Activated CD8-positive, alpha-beta memory T cell treated with anti-CD3 and anti-CD28 coated beads for 24 hours (primary cell): ENCODE data around the gene GNL3L.
"Not testable (repeated sequence)": the region's sequence is repeated elsewhere in the genome, so short reads cannot be mapped to it uniquely, and the experiment has no call there.

Source experiments
- DNase-seq: peaks from one replicate; pipeline ENCODE4 v3.0.0-alpha.2; 2020

Gene GNL3L, protein sequence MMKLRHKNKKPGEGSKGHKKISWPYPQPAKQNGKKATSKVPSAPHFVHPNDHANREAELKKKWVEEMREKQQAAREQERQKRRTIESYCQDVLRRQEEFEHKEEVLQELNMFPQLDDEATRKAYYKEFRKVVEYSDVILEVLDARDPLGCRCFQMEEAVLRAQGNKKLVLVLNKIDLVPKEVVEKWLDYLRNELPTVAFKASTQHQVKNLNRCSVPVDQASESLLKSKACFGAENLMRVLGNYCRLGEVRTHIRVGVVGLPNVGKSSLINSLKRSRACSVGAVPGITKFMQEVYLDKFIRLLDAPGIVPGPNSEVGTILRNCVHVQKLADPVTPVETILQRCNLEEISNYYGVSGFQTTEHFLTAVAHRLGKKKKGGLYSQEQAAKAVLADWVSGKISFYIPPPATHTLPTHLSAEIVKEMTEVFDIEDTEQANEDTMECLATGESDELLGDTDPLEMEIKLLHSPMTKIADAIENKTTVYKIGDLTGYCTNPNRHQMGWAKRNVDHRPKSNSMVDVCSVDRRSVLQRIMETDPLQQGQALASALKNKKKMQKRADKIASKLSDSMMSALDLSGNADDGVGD

DNA sequence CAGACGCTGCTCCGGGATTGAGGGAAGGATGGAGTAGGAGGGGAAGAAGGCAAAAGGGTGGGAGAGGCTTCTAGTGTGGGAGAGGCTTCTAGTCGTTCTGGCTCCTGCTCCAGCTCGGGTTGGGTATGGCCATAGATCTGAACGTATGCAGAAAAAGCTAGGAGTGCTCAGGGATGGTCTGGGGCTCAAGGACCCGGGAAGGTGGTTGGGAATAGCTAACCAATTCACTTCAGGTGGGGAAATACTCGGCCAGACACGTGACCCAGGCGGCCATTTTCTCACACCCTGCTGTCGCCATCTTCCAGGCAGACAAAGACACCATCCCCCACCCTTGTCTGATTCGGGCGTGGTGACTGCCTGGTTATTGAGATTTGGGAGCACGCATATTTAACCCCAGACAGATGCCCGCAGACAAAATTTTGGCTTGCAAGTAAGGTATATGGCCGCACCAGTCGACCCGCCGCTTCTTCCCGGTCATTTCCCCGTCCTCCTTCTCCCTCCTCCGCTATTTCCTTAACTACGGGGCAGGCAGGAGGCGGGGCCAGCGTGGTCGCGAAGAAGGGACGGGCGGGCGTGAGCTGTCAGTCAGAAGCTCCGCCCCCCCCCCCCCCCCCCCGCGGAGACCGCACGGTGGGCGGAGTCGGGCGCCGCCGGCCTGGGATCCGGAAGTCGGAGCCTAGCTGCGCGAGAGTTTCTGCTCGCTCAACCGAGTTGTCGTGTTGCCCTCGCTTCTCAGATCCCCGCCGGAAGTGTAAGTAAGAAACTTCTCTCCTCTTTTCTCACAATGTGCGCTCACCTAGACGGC lies at the start of gene GNL3L:
TSS of gene GNL3L (plus strand) at position 668 of the 805 bp plus-strand sequence. CDS start 2,348 bp downstream, outside the sequence.
- DNase-seq, result peak; percentile 89

DNA sequence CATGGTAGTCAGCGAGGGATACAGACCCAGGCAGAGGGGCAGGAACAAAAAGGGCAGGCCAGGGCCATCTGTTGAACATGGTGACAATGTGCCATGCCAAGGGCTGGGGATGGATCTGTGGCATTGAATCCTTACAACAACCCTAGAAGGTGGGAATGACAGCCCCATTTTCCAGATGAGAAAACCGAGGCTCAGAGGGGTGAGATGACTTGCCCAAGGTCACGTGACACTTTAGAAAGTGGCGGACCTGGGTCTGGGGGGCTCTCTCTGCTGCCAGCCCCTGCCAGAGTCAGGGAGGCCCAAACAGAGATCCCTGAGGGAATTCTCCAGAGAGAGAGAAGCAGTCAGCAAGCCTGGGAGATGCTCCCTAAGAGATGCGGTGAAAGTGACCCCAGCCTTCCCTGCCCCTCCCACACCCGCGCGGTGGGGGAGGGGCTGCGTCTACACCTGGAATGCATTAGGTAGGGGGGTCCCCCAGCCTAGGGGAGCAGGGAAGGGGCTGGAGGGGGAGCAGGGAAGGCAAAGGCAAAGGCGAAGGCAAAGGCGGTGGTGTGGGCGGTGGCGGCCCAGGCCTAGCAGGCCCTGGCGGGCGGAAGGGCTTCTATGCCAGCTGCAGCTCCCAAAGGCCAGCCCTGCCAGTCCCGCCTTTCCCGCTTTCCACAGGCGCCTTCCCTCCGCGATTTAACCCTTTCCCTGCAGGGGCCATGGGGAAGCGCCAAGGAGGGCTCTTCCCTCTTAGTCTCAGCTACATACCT lies 47.0 kb upstream of the GNL3L start:
- no peak for DNase-seq

DNA sequence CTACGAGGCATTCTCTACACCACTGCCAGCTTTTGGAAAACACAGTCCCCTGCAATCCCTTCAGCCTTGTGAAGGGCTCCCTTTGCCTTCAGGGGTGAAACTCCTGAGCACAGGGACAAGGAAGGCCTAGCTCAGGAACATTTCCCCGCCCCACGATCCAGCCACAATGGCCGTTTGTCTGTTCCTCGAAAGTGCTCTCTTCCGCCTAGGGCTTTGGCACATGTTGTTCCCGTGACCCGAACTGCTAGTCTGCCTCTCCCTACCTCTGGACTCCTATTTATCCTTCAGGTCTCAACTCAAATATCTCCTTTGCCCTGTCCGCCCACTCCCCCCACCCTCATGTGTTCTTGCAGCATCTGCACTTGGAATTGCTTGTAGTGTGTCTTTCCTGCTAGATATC lies 46.1 kb upstream of the GNL3L start:
- no peak for DNase-seq

DNA sequence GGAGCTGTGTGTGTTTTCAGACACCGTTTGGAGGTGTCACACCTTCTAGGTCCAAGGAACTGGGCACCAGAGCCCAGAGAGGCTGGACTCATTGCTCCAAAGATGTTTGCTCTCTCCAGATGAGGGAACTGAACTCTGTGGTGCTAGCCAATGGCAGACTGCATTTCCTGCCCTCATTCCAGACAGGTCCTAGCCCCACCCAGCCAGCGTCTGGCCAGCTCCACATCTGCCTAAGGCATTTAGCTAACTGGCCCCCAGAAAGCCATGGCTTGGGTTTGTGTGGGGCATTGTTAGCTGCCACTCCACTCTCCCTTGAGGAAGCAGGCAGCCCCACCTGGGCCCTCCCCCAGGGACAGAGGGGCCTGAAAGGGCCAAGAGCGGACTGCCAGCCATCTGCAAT lies 45.4 kb upstream of the GNL3L start:
- no peak for DNase-seq

DNA sequence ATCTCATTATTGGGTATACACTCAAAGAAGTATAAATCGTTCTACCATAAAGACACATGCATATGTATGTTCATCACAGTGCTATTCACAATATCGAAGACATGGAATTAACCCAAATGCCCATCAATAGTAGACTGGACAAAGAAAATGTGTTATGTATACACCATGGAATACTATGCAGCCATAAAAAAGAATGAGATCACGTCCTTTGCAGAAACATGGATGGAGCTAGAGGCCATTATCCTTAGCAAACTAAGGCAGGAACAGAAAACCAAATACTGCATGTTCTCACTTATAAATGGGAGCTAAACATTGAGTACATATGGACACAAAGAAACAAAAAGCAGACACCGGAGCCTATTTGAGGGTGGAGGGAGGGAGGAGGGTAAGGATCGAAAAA lies 40.2 kb upstream of the GNL3L start:
- not testable (repeated sequence) for DNase-seq

DNA sequence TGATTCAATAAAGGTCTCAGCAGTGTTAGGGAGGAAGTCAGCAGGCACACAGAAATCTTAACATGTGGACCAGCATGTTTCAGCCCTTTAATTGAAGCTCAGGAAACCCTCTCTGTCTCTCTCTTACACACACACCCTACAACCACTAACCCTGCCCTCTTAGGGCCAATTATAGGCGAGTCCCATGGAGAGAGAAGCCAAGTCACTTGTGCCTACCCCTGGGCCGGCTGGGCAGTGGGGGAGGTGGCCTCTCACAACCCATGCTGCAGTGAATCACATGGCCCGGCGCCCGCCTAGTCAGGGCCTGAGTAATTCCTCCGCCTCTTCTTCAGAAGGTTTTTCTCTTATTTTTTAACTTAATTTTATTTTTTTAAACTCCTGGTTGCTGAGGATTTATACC lies 37.7 kb upstream of the GNL3L start:
- no peak for DNase-seq

DNA sequence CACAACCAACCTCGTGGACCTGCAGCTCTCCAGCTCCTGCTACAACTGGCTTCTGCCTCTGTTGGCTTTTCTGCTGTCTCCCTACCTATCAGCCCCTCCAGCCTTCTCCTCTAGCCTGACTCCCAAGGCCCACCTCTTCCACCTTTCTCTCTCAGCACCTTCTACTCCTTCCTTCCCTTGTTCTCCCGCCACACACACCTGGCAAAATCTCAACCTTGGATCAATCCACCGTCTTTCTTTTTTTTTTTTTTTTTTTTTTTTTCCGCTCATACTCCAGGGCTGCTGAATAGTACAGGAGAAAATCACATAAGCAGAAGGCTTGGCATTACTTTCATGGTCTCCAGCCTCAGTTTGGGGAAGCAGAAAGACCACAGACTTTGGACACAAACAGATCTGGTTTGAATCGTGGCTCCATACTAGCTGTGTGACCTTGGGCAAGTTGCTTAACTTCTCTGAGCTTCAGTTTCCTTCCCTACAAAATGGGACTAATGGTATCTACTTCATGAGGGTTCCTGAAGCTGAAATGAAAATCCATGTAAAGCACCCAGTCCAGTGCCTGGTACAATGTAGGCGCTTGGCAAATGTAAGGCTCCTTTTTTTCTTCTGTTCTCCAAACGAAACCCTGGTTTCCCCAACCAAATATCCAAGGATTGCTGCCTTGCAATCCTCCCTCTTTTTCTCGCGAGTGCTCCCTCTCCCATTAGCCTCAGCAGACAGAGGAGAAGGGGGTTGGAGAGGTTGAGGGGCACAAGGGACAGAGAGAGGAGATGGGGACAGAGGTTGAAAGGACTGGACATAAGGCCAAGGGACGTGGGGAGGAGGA lies 35.6 kb upstream of the GNL3L start:
- no peak for DNase-seq

DNA sequence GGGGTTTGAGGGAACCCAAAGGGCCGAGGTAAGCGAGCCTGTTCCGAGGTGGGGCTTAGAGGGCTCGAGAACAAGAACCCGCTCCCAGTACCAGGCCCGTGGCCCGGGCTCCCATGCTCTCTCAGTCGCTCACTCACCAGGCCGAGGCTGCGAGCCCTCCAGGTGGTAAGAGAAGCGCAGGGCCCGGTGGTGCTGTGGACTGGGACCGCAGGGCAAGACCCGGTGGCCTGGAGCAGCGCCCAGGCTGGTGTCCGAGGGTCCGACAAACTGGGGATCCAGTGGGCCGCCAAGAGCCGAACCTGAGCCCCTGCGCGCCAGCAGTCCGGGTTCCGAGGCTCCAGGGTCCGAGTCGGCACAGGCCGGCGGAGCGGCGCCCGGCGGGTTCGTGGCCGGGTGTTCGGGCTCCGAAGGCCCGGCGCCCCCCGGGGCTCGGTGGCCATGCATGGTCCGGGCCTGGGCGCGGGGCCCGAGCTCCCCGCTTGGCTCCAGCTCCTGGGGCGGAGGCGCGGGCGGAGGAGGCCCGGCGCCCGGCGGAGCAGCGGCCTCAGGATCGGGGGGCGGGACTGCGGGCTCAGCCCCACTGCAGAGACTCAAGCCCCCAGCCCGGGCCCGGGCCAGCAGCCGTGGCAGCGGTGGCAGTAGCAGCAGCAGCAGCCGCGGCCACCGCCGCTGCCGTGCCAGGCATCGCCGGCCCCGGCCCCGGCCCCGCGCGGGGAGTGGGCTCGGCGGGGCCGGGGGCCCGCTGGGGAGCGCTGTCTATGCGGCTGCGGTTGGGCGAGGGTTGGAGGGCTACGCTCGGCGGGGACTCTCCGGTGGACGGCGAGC lies 34.8 kb upstream of the GNL3L start:
- DNase-seq, result no peak

DNA sequence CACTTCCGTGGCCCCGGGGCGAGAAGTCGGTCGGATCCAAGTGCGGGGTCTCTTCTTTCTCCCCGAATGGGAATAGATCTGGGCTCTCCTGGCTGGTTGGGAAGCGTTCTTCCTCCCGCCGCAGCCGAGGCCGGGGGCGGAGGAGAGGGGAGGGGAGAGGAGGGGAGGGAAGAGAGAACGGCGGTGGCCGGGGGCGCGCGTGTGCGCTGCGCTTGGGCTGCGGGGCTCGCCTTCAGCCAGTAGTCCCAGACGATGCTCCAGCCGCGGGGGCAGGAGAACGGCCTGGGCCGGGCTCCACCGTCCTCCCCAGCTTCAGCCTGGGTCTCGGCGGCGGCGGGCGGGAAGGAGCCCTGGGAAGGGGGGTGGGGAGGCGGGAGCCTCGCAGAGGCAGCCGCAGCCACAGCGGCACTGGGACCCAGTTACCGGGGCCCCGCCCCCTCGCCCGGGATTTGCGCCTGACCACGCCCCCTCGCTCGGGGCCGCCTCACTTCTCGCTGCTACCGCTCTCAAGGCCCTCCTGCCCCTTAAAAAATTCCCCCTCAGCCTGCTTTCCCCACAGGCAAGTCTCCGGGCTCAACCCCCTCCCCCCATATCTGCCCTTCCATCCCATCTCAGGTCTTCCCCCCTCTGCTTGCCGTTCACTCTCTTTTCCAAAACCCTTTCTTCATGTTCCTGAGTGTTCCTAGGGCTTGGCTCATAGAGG lies 34.1 kb upstream of the GNL3L start, which contains the start of gene FGD1:
TSS of gene FGD1 (minus strand) at position 421 of the 703 bp plus-strand sequence. CDS start 802 bp downstream, outside the sequence.
- DNase-seq, result peak; percentile 71

DNA sequence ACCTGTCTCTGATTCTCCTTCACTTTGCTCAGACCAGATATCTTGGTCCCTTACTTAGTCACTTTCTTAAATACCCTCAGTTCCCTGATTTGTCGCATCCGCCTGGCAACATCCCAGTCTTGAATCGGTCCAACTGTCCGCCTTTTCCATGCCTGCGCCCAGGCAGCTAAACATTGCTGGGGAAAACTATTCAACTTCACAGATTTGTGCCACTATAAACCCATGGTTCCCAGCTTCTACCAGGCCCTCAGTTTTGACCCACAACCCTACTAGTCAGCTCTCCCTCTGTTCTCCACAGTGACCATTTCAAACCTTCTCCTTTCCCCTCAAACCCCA lies 33.5 kb upstream of the GNL3L start:
- no peak for DNase-seq

DNA sequence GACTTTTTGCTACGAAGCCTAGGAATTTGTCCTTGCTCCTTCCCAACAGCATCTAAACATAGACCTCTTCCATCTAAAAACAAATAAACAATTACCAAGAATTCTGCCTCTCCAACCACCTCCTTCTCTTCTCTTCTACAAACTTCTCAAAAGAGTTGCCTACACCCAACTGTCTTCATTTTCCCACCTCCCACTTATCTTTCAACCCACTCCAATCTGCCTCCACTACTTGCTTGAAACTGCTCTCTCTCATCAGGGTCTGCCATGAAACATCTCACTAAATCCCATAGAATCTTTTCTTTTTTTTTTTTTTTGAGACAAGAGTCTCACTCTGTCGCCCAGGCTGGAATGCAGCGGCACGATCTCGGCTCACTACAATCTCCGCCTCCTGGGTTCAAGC lies 33.1 kb upstream of the GNL3L start:
- no peak for DNase-seq

DNA sequence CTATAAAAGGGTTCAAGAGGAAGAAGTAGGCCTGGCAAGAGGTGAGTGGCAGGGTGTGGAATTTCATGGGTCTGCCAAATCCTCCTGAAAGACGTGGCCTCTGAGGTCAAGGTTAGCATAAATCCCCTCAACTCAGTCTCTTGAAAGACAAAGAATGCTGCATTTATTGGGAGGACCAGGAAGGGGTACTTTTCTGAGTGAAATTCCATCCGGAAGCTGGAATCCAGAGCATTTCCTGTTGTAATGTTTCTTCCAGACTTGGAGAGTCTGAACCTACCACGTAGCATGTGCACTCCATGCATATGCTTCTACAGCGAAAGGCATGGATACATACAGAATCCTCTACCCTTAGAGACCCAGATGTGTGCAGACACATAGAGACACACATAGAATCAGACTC lies 20.6 kb upstream of the GNL3L start:
- DNase-seq, result no peak

DNA sequence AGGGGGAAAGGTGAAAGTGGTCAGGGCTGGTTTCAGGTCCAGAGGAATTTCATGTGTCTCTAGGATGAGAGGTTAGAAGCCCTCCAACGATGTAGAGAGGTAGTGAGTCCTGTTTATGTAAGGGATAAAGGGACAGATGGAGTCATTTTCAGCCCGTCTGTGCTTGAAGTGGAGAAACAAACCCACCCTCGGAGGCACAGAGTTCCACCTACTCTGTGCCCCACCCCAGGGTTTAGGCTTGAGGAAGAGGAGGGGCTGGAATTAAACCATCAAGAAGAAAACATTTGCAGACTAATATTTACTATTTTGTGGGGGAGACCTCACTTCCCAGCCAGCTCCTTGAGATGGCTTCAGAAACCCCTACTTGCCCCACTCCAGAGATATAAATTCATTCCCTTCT lies 868 bp upstream of the GNL3L start:
- DNase-seq, result no peak

DNA sequence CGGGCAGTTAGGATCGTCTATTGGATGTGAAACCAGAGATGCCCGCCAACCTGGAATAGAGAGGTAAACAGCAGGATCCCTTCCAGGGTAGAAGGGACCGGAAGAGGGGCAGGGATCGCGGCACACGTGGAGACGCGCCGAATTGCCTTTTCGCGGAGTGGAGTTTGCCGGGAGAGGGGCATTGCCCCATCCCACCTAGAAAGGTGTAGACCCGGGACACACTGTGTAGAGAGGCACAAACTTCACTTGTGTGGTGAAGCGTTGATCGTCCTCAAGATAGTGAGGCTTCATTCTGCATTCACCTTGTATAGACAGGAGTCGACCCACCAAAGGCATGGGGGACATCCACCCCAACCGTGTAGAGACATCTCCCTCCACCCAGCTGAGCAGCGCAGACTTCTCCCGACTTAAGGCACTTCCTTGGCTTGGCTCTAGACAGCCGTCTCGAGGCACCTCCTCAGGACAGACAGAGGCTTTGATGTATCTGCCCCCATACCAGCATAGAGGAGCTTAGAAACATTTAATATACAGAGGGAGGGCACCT lies 410 bp downstream of the GNL3L start:
- DNase-seq, result no peak

DNA sequence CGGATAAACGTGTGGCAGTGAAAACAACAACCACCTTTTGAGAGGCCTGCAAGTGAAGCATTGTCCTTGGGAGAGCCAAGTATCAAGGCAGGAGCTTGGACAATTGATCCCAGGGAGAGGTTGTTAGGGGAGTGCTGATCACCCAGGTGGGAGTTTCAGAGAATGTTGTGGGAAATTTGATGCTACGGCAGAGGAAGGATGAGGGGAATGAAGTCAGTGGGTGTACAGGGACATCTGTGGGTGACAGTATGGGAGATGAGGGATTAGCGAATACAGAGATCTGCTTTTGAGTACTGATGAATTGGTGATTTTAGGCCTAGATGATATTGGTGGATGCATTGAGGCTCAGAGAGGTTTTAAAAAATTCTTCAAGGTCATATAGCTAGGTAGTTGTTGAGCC lies 4.3 kb downstream of the GNL3L start:
- no peak for DNase-seq

DNA sequence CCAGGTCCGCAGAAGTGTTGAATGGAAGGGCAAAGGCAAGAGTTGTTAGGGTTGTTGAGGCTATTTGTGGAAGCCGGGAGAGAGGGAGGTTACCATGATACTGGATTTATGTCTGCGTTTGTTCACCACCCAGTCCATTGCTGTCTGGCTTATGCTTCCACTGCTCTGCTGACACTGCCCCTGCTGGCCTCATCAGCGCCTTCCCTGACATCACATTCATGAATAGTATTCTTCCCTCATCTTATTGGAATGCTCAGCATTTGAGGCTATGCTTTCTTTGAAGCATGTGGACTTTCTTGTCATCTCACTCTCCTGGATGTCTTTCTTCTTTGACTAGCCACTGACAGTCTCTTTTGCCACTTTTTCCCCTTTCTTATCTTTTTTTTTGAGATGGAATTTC lies 10.3 kb downstream of the GNL3L start:
- no peak for DNase-seq

DNA sequence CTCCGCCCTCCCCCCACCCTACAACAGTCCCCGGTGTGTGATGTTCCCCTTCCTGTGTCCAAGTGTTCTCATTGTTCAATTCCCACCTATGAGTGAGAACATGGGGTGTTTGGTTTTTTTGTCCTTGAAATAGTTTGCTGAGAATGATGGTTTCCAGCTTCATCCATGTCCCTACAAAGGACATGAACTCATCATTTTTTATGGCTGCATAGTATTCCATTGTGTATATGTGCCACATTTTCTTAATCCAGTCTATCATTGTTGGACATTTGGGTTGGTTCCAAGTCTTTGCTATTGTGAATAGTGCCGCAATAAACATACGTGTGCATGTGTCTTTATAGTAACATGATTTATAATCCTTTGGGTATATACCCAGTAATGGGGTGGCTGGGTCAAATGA lies 12.2 kb downstream of the GNL3L start:
- DNase-seq, result not testable (repeated sequence)

DNA sequence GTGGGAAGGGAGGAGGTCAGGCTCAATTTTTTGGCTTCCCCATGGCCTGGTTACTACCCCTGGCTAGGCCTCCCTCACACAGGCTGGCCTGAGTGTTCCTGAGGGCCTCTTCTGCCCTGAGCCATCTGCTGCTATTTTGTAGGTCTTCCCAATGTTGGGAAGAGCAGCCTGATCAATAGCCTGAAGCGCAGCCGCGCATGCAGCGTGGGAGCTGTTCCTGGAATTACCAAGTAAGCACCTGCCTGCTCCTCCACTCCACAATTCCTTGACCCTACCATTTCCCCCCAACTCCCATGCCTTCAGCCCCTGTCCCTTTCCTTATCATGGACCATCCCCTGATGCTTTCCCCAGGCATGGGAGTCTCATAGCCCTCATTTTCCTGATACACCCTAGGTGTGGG lies 20.8 kb downstream of the GNL3L start:
- peak; percentile 48 for DNase-seq

DNA sequence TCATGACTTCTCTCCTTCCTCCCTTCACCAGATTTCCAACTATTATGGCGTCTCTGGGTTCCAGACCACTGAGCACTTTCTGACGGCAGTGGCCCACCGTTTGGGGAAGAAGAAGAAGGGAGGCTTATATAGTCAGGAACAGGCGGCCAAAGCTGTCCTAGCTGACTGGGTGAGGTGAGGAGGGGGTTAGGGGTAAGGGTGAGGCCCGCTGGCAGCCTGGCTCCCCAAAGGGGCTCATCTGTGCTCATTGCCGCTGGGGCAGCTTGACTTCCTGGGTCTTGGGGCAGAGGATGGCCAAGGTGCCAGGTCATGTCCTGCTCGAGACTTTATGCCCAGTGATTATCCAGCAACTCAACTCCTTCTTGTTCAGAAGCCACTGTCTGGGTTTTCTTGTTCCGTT lies 21.8 kb downstream of the GNL3L start:
- DNase-seq, result peak; percentile 43

DNA sequence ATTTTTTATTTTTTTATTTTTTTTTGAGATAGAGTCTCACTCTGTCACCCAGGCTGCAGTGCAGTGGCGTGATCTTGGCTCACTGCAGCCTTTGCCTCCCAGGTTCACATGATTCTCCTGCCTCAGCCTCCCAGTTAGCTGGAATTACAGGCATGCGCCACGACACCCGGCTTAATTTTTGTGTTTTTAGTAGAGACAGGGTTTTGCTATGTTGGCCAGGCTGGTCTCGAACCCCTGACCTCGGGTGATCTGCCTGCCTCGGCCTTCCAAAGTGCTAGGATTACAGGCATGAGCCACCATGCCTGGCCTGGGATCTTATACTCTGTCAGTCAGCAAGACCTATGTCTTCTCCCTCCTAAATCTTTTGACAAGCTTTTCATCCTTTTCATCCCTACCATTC lies 25.0 kb downstream of the GNL3L start:
- peak; percentile 19 for DNase-seq
